BE2C (cell line): ENCODE measurements around the gene NOS1AP.

Experiments
- DNase-seq: peaks from one replicate; pipeline ENCODE4 v3.0.0-alpha.2; 2020
- H3K27me3 ChIP-seq: fragments of 250-450 bp; sonication (Bioruptor Pico); 2 replicates; pipeline ENCODE4 v1.5.1; 2020; ENCODE audit warnings: mild to moderate bottlenecking
- H3K36me3 ChIP-seq: fragments of 250-450 bp; sonication (Bioruptor Pico); 2 replicates; pipeline ENCODE4 v1.5.1; 2020; ENCODE audit warnings: mild to moderate bottlenecking
- H3K4me1 ChIP-seq: fragments of 250-450 bp; sonication (Bioruptor Pico); 2 replicates; pipeline ENCODE4 v1.5.1; 2020
- H3K4me3 ChIP-seq: 2 replicates; pipeline ENCODE4 v1.5.1; 2011; ENCODE audit warnings: low read depth, low read length
- H3K9me3 ChIP-seq: fragments of 250-450 bp; sonication (Bioruptor Pico); 2 replicates; pipeline ENCODE4 v1.5.1; 2020
- TF ChIP-seq, protein P1 (sequence below): IDR thresholded peaks from 2 replicates; pipeline ENCODE4 v1.5.1; 2012; ENCODE audit warnings: mild to moderate bottlenecking, low read depth, low read length

NOS1AP gene

DNA sequence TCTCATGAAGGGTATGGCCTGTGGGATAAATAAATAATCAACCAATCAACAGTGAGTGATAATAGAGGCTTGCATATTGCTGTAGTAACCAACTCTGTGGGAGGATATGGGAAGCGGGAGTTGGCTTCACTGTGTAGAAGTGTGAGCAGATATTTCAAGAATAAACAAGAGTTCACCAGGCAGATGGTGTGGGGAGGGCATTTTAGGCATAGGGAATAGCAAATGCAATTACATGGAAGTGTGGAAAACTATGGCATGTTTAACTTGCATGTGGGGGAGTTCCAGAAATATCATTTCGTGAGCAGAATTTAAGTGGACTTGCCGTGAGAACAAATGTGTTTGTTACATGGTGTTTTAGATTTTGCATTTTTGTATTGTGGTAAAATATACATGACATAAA lies 211.9 kb downstream of the NOS1AP start:
- TF ChIP-seq, protein P1, sequence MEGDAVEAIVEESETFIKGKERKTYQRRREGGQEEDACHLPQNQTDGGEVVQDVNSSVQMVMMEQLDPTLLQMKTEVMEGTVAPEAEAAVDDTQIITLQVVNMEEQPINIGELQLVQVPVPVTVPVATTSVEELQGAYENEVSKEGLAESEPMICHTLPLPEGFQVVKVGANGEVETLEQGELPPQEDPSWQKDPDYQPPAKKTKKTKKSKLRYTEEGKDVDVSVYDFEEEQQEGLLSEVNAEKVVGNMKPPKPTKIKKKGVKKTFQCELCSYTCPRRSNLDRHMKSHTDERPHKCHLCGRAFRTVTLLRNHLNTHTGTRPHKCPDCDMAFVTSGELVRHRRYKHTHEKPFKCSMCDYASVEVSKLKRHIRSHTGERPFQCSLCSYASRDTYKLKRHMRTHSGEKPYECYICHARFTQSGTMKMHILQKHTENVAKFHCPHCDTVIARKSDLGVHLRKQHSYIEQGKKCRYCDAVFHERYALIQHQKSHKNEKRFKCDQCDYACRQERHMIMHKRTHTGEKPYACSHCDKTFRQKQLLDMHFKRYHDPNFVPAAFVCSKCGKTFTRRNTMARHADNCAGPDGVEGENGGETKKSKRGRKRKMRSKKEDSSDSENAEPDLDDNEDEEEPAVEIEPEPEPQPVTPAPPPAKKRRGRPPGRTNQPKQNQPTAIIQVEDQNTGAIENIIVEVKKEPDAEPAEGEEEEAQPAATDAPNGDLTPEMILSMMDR: no peak
- H3K4me1 ChIP-seq: no peaks in the 10 kb centered on the region
- DNase-seq: no peak

DNA sequence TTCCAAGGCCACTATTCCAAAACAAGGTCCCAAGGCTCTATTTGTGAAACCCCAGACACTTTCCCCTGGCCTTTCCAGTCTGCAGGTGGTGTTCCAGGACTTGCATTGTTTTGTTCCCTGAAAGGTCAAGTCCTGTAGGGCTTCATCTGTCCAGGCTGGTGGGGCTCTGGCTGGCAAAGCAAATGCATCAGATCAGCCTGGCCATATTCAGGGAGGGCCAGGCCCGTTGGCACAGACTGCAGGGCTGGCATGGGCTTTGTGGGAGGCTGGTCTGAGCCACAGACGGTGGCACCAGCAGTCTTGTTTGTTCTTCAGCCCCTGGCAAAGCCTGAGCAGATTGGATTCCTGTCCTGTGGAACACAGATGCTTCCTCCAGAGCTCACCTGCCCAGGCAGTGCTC lies 214.2 kb downstream of the NOS1AP start:
- H3K4me3 ChIP-seq: no peak overlapping the region
- H3K4me1 ChIP-seq: no peaks in the 10 kb centered on the region
- no peaks in the 10 kb centered on the region for H3K36me3 ChIP-seq
- H3K27me3 ChIP-seq: no peaks in the 10 kb centered on the region
- TF ChIP-seq, protein P1: no peak
- DNase-seq: no peak
- H3K9me3 ChIP-seq: no peaks in the 10 kb centered on the region

More for the DNA sequence above, 211.9 kb downstream of the NOS1AP start:
- Histone ChIP-seq H3K4me3 (no peak overlapping the region), H3K9me3 (no peaks in the 10 kb centered on the region), H3K36me3 (no peaks in the 10 kb centered on the region), H3K27me3 (no peaks in the 10 kb centered on the region)

DNA sequence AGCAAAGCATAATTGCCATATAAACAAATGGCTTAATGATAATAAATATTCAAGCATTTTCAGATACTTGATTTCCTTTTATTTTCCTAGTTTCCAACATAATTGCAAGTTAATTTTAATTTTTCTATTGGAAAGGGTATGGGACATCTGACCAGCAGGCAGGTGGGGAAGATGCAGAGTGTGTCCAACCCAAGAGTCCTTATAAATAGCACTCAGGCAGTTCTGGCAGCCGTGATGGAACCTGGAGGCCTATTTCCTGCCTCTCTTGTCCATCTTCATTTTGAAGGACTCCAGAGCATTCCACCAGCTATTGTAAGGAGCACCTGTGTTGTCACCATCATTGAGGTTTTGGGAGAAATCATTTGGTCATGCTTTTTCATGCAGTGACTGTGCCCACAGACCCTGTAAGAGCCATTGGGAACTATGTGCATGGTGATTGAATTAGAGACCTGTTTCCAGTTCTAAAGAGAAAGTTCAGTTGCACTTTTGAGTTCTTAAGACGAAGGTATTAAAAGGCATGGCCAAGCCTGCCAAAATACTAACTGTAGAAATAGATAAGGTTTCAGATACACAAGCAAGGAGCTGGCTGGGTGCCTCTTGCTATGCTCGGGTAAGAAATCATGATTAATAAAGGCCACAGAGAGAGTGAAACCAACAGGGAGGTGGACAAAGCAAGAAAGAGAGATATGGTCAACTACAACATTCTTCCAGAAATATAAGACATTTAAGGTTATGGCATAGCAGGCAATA lies 214.9 kb downstream of the NOS1AP start:
- H3K4me3 ChIP-seq: no peak overlapping the region
- no peaks in the 10 kb centered on the region for H3K4me1 ChIP-seq
- no peaks in the 10 kb centered on the region for H3K36me3 ChIP-seq
- no peaks in the 10 kb centered on the region for H3K27me3 ChIP-seq
- no peaks in the 10 kb centered on the region for H3K9me3 ChIP-seq
- DNase-seq: no peak
- TF ChIP-seq, protein P1: no peak

DNA sequence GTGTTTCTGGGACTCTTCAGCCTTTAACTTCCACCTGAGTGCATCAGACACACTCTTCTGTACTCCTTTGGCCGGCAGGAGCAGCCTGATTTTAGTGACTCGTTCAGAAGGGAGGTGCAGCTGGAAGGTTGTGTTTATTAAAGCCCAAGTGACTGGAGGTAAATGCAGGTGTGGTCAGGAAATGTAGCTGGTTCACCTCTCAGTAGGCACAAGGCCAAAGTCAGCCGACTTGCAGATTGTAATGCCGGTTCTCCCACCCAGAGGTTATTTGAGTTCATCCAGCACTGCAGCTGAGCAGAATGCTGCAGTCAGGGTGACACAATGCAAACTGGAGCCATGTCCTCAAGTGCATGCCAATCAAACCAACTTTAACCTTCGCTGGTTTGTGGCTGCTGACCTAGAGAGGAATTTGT lies 215.7 kb downstream of the NOS1AP start:
- Histone ChIP-seq H3K4me1 (no peaks in the 10 kb centered on the region), H3K9me3 (no peaks in the 10 kb centered on the region), H3K36me3 (no peaks in the 10 kb centered on the region), H3K27me3 (no peaks in the 10 kb centered on the region), H3K4me3 (no peak overlapping the region)
- TF ChIP-seq, protein P1: no peak
- no peak for DNase-seq

DNA sequence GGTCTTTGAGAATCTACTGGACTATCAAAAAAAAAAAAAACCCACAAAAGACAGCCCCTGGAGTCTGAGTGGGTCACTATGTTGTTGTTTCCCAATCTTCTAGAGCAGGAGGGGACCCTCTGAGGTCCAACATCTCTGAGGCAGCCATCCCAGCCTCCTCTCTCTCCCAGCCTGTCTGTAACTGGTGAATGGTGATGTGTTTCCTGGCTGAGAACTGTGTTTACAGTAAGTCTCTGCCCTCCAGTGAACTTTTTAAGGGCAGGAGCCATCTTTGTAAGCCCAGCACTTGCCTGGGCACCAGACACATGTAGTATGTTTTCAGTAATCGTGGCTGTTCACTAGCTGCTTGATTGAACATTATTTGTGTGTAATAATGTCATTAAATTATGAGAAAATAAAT lies 221.5 kb downstream of the NOS1AP start:
- H3K4me3 ChIP-seq: no peak overlapping the region
- H3K9me3 ChIP-seq: no peaks in the 10 kb centered on the region
- H3K4me1 ChIP-seq: no peaks in the 10 kb centered on the region; the same call in 1 of the 2 replicates
- TF ChIP-seq, protein P1: no peak
- no peak for DNase-seq
- H3K36me3 ChIP-seq: no peaks in the 10 kb centered on the region
- H3K27me3 ChIP-seq: no peaks in the 10 kb centered on the region

DNA sequence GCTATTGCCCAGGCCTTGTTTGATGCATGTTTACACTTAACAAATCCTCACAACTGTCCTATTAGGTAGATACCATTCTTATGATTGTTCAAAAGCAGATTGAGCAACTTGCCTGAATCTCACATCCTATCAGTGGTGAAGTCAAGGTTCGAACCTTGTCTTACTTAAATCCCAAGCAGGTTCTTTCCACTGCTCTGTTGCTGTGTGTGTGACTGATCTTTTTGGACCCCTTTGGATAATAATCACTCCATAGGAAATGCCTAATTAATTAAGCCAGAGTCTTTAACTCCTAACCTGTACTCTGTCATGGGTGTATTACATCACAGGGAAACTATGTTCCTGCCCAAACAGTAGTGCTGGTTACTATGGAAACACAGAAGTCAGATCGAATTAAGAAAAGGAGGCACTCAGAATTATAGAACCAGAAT lies 222.9 kb downstream of the NOS1AP start:
- no peaks in the 10 kb centered on the region for H3K9me3 ChIP-seq

More for the DNA sequence above, 222.9 kb downstream of the NOS1AP start:
- TF ChIP-seq, protein P1: no peak
- no peaks in the 10 kb centered on the region for H3K36me3 ChIP-seq
- H3K4me1 ChIP-seq: no peaks in the 10 kb centered on the region; the same call in 1 of the 2 replicates
- no peaks in the 10 kb centered on the region for H3K27me3 ChIP-seq
- H3K4me3 ChIP-seq: no peak overlapping the region
- DNase-seq: no peak
